ENCODE results near the gene EPOP. TPM values are rescaled to one million over a fixed set of nuclear protein-coding genes. Genes with fewer than 3 reads are reported as not detected.

Gene EPOP
- total and polyA plus RNA-seq, 2 of the 8 experiments (the other 6 are each of a cell fraction or from before 2014, with no cell fraction given) = 1.5 to 3.3 TPM

DNA sequence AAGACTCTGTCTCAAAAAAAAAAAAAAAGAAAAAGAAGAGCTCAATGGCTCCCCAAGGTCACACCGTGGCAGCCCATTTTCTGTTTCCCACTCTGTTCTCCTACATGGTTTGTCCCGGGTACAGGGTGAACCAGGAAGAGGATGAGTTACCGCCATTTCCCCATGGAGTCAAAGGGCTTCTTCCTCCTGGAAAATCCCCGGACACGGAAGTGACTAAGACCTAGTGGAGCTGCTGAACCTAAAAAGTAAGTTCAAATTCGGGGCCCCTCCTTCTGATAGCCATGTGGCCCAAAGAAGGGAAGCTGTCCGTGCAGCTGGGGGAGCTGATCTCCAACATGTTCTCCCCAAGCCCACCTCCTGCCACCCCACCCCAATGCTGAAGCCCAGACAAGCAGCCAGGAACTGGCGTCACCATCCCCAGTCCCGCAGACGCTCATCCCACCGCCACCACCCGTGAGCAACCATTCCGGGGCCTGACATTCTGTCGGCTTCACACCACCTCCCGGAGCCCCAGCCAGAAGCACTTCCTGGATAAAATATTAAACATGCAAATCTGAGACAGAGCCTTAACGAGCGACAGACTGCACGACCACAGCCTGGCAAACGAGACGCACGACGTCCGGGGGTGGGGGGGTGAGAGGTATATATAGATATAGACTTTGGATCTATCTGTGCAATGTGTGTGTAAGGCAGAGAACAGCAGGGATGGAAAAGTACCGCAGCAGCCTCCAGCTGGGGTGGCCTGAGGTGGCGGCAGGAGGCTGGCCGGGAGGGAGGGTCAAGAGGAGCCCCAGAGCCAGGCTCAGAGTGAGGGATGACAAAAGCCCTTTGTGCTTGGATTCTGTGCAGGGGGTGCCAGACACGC is 17.6 kb downstream of the EPOP start (continued):
- TF ChIP-seq, protein P1, sequence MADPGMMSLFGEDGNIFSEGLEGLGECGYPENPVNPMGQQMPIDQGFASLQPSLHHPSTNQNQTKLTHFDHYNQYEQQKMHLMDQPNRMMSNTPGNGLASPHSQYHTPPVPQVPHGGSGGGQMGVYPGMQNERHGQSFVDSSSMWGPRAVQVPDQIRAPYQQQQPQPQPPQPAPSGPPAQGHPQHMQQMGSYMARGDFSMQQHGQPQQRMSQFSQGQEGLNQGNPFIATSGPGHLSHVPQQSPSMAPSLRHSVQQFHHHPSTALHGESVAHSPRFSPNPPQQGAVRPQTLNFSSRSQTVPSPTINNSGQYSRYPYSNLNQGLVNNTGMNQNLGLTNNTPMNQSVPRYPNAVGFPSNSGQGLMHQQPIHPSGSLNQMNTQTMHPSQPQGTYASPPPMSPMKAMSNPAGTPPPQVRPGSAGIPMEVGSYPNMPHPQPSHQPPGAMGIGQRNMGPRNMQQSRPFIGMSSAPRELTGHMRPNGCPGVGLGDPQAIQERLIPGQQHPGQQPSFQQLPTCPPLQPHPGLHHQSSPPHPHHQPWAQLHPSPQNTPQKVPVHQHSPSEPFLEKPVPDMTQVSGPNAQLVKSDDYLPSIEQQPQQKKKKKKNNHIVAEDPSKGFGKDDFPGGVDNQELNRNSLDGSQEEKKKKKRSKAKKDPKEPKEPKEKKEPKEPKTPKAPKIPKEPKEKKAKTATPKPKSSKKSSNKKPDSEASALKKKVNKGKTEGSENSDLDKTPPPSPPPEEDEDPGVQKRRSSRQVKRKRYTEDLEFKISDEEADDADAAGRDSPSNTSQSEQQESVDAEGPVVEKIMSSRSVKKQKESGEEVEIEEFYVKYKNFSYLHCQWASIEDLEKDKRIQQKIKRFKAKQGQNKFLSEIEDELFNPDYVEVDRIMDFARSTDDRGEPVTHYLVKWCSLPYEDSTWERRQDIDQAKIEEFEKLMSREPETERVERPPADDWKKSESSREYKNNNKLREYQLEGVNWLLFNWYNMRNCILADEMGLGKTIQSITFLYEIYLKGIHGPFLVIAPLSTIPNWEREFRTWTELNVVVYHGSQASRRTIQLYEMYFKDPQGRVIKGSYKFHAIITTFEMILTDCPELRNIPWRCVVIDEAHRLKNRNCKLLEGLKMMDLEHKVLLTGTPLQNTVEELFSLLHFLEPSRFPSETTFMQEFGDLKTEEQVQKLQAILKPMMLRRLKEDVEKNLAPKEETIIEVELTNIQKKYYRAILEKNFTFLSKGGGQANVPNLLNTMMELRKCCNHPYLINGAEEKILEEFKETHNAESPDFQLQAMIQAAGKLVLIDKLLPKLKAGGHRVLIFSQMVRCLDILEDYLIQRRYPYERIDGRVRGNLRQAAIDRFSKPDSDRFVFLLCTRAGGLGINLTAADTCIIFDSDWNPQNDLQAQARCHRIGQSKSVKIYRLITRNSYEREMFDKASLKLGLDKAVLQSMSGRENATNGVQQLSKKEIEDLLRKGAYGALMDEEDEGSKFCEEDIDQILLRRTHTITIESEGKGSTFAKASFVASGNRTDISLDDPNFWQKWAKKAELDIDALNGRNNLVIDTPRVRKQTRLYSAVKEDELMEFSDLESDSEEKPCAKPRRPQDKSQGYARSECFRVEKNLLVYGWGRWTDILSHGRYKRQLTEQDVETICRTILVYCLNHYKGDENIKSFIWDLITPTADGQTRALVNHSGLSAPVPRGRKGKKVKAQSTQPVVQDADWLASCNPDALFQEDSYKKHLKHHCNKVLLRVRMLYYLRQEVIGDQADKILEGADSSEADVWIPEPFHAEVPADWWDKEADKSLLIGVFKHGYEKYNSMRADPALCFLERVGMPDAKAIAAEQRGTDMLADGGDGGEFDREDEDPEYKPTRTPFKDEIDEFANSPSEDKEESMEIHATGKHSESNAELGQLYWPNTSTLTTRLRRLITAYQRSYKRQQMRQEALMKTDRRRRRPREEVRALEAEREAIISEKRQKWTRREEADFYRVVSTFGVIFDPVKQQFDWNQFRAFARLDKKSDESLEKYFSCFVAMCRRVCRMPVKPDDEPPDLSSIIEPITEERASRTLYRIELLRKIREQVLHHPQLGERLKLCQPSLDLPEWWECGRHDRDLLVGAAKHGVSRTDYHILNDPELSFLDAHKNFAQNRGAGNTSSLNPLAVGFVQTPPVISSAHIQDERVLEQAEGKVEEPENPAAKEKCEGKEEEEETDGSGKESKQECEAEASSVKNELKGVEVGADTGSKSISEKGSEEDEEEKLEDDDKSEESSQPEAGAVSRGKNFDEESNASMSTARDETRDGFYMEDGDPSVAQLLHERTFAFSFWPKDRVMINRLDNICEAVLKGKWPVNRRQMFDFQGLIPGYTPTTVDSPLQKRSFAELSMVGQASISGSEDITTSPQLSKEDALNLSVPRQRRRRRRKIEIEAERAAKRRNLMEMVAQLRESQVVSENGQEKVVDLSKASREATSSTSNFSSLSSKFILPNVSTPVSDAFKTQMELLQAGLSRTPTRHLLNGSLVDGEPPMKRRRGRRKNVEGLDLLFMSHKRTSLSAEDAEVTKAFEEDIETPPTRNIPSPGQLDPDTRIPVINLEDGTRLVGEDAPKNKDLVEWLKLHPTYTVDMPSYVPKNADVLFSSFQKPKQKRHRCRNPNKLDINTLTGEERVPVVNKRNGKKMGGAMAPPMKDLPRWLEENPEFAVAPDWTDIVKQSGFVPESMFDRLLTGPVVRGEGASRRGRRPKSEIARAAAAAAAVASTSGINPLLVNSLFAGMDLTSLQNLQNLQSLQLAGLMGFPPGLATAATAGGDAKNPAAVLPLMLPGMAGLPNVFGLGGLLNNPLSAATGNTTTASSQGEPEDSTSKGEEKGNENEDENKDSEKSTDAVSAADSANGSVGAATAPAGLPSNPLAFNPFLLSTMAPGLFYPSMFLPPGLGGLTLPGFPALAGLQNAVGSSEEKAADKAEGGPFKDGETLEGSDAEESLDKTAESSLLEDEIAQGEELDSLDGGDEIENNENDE (IDR thresholded peaks at IDR 0.05; ENCODE audit: insufficient replicate concordance, low read length) = no peak
- no peak for TF ChIP-seq BRCA1 (IDR thresholded peaks at IDR 0.05; ENCODE audit: low read depth, low read length)
- TF ChIP-seq RNF2 (IDR thresholded peaks at IDR 0.05; ENCODE audit: borderline replicate concordance, low read depth, low read length, missing control alignments, poor library complexity, severe bottlenecking) = no peak
- no peak for TF ChIP-seq SUZ12 (IDR thresholded peaks at IDR 0.05; ENCODE audit: low read length)
- no peak for TF ChIP-seq TAF7 (optimal IDR thresholded peaks at IDR 0.05; ENCODE audit: borderline replicate concordance, low read depth, low read length)
- TF ChIP-seq GABPA (IDR thresholded peaks at IDR 0.05; ENCODE audit: borderline replicate concordance, insufficient read depth, low read length) = no peak
- no peak for TF ChIP-seq HDAC6 (IDR thresholded peaks at IDR 0.05; ENCODE audit: low read depth, low read length)
- no peak for TF ChIP-seq PHF8 (conservative IDR thresholded peaks at IDR 0.05; ENCODE audit: low read depth, low read length)
- no peak for TF ChIP-seq NRF1 (IDR thresholded peaks at IDR 0.05; ENCODE audit: low read depth, low read length)
